NCI-H524 (cell line): ENCODE data around the gene SLC5A1.

Experiments used
- DNase-seq, 2 experiments: peaks; one replicate each; lab custom pipeline; 2025; lab: John Stamatoyannopoulos, UW

Gene SLC5A1

GRCh38 chr22:32042924-32043323 is at the start of gene SLC5A1:
TSS of gene SLC5A1 (plus strand) at chr22:32043261. CDS start at chr22:32043282, 21 bp downstream.
- peak in 1 of 2 experiments; percentile 33 for DNase-seq

- DNase-seq: no peak
These were observed 48.0 kb upstream of the SLC5A1 start for GRCh38 chr22:31995046-31995445.

DNA sequence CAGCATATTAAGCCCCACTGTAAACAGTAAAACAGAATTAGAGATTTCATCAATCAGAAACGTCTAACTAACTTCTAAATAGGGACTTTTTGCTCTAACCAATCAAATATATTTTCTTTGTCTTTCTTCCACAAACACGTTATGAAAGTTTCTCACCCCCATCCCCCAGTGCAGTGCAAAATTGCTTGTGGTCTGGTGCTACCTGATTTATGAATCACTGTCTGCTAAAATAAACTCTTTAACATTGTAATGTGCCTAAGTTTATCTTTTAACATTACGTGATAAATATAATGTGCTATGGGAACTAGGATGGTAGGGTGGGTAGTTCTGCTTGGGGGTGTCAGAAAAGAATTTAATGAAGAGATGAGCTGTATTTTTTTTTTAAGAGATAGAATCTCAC is 47.3 kb upstream of the SLC5A1 start:
- no peak for DNase-seq

GRCh38 chr22:31998784-31999385 is 44.2 kb upstream of the SLC5A1 start:
- no peak for DNase-seq

- DNase-seq: no peak
These were observed 42.9 kb upstream of the SLC5A1 start for GRCh38 chr22:32000181-32000580.

DNA sequence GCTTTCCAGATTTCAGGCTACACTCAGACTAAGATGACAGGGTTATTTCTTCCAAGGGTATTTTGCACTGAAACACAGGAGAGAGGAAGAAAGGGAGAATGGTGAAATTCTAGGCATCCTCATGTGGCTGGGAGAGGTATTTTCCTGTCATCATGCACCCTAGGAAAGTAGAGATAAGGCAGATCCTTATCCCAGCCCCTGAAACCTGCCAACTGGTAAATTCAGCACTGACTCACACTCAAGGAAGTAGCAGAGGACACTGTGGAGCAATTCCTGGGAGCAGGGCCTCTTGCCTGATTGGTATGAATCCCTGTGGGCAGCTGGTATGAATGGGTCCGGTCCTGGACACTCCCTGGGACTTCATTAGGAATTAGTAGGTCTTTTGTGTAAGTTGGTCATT is 37.6 kb upstream of the SLC5A1 start:
- no peak for DNase-seq

DNA sequence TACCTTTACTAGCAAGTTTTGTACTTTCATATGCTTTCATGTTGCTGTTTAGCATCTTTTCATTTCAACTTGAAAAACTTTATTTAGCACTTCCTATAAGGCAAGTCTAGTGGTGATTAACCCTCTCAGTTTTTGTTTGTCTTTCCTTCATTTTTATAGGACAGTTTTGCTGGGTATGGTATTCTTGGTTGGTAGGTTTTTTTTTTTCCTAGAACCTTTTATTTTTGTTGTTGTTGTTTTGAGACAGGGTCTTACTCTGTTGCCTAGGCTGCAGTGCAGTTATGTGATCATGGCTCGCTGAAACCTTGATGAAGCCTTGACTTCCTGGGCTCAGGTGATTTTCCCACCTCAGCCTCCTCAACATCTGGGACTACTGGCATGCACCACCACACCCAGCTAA is 29.9 kb upstream of the SLC5A1 start:
- no peak for DNase-seq

DNA sequence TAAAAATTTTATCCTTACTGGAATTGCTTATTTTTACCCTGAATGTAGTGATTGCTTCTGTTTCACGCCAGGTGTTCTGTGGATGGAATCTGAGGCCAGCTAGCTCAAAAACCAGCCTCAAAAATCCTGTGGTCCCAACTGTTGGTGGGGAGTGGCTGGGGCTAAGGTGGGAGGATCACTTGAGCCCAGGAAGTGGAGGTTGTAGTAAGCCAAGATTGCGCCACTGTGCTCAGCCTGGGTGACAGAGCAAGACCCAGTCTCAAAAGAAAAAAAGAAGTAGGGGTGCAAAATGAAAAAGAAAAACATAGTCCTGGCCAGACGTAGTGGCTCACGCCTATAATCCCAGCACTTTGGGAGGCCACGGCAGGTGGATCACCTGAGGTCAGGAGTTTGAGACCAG is 27.0 kb upstream of the SLC5A1 start:
- no peak for DNase-seq

DNA sequence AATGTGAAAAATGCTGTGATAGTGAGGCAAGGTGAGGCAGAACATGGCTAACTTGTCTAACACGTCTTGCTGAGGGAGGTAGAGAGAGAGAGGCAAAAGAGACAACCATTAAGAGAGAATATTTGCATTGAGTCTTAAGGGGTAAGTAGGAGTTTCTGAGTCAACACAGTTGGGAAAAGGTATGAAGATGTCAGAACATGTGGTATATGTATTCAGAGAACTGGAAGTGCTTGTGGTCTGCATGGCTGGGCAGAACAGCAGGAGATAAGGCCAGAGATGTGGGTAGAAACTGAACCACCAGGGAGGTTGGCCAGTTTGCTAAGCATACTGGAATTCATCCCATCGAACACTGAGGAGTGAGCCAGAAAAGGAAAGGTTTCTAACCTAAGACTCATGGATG is 25.0 kb upstream of the SLC5A1 start:
- DNase-seq: no peak

GRCh38 chr22:32020117-32020516 is 22.9 kb upstream of the SLC5A1 start:
- DNase-seq: no peak

- DNase-seq: no peak
These were observed 21.3 kb upstream of the SLC5A1 start for GRCh38 chr22:32021716-32022115.

GRCh38 chr22:32023251-32023827 is 19.7 kb upstream of the SLC5A1 start:
- DNase-seq: no peak

- no peak for DNase-seq
These were observed 18.3 kb upstream of the SLC5A1 start for GRCh38 chr22:32024796-32025195.

DNA sequence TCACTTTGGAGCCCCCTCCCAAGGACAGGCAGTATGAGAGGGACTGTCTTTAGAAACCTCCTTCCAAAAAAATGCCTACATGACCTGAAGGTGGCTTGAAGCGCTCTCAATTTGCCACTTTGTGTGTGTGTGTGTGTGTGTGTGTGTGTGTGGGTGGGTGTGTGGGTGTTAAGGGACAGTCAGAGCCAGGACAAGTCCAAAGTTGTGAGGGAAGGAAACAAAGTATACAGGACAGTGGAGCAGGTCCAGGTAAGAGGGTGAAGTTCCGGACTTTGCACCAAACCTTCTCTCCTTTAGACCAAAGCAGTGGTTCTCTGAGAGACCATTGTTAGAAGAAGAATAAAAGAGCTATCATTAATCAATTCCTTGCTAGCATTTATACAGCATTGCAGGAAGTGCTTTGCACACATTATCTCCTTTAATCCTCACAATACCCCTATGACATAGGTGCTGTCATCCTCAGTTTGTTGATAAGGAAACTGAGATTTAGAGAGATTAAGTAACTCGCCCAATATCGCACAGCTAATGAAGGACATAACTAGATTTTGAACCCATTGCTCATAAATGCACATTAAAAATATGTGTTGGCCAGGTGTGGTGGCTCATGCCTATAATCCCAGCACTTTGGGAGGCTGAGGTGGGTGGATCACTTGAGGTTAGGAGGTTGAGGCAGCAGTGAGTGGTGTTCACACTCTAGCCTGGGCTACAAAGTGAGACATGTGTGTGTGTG is 12.4 kb upstream of the SLC5A1 start:
- DNase-seq: no peak

- no peak for DNase-seq
These were observed 11.6 kb upstream of the SLC5A1 start for GRCh38 chr22:32031466-32031865.

DNA sequence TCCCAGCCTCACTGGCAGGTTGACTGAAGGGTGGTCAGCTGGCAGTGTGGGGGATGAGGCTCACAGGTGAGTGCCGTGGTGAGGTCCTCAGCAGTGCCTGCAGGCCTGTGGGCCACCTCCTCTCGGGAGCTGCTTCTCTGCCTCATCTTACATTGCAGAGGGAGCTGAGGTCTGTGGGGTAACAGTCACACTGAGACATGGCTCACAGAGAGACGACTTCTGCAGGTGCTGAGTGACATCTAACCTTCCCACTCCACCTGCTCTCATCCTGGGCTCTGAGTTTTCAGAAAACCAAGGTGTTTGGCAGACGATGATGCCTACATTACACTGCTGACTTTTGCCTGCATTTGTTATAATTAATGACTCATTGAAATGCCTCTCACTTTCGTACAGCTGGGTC is 8.8 kb upstream of the SLC5A1 start:
- no peak for DNase-seq

- no peak for DNase-seq
These were observed 5.8 kb upstream of the SLC5A1 start for GRCh38 chr22:32037236-32037635.

GRCh38 chr22:32040324-32040904 is 2.6 kb upstream of the SLC5A1 start:
- DNase-seq: no peak

GRCh38 chr22:32043391-32043790 is 330 bp downstream of the SLC5A1 start:
- DNase-seq: peak in 1 of 2 experiments; percentile 33

GRCh38 chr22:32044477-32044876 is 1.4 kb downstream of the SLC5A1 start:
- DNase-seq: no peak

- no peak for DNase-seq
These were observed 1.9 kb downstream of the SLC5A1 start for GRCh38 chr22:32044913-32045312.

- no peak for DNase-seq
These were observed 5.0 kb downstream of the SLC5A1 start for GRCh38 chr22:32048069-32048468.
